NK-92 (cell line): ENCODE results near the gene GYS2.
"Not testable (repeated sequence)": the region's sequence is repeated elsewhere in the genome, so short reads cannot be mapped to it uniquely, and the experiment has no call there.

Experiments used
- DNase-seq: peaks from one replicate; lab custom pipeline; 2025; ENCODE audit not compliant: unreplicated experiment; lab: John Stamatoyannopoulos, UW

GYS2 gene

DNA sequence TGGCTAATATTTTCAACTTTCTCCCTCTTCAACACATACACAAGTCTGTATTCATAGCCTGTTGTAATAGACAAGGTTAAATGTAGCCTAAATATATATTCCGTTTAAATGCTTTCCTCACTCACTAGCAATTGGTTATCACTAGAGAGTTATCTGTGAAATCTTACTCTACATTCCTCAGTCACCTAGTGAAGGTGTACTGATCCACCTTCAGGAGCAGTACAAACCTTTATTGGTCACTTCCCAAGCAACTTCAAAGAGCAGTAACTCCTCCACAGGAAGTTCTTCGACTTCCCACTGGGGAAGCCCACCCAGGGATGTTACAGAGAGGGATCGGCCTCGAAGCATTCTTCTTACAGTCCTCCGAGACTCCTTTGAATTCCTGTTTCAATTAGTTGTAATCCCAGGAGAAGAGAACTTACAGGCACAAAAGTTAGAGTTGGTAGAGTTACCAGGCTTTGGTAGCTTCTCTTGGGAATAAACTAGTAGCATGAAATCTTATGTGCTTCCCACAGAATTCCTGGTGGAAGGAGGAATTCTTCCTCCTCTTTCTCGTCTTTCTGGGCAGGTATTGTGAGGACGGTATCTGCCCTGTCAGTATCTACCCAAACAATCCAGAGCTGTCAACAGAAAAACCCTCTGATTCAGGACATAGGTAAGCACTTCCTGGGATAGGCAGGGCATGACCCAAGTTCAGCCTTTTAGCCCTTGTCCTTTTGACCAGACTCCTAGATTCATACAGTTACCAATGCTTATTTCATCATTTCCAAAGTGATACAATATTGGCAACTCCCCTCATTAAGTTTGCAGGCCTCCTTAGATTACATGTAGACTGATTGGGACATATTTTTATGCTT lies at the start of gene GYS2:
Gene GYS2, minus strand, starts transcription at position 603 of the 857 bp plus-strand sequence. Its CDS starts 255 bp downstream, at position 348.
- no peak for DNase-seq

DNA sequence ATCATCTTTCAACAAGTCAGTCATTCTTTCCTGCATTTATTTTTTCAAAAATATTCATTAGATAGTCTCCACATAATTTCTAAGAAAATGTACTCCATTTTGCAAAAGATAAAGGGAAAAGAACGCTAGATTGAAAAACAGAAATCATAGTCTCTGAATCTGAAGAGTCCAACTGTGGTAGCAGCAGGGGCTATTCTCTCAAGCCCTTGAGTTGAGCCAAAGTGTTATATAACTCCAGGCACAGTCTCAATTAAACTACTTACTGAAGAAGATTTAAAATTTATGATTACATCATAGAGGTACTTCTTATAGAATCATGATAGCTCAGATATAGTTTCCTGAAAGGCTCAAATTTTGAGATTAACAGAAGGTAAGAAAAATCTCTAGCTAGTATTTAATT lies 47.2 kb upstream of the GYS2 start:
- no peak for DNase-seq

GRCh38 chr12:21650997-21651396 lies 46.4 kb upstream of the GYS2 start:
- no peak for DNase-seq

DNA sequence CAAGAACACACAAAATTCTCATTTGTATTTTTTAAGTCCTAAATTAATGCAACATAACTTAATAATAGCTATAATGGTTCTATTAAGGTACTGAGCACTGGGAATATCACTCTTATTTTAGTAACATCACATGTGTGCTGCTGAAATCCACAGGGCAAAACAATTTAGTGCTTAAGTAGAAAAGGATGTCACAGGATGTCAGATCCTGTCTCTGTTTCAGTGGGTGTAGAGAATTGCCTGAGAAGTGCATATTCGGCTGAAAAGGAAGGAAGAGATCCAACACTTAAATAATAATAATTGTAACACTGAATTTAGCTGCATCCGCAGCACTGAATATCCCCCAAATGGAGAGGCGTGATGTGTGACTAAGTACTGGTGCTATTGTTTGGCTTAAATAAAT lies 44.4 kb upstream of the GYS2 start:
- no peak for DNase-seq

GRCh38 chr12:21648378-21648777 lies 43.7 kb upstream of the GYS2 start:
- DNase-seq = no peak

DNA sequence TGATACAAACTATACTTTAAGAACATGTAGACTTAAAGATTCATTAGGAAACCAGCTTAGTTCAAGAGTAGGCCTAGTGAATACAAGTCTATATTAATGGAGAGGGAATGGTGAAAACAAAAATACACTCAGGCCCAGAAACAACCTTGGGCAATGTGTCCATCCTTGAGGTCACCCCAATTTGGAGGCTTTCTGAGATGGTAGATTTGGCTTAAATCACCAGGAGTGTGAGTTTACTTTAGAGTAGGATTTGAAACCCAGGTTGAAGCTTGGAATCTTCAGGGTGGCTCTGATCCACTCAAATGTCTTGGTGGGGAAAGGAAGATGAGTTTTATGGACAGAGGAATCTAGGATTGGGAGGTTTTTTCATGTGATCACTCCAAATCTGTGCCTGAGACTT lies 42.5 kb upstream of the GYS2 start:
- no peak for DNase-seq

DNA sequence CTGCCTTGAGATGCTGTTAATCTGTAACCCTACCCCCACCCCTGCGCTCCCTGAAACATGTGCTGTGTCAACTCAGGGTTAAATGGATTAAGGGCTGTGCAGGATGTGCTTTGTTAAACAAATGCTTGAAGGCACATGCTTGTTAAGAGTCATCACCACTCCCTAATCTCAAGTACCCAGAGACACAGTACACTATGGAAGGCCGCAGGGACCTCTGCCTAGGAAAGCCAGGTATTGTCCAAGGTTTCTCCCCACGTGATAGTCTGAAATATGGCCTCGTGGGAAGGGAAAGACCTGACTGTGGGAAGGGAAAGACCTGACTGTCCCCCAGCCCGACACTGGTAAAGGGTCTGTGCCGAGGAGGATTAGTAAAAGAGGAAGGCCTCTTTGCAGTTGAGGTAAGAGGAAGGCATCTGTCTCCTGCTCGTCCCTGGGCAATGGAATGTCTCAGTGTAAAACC lies 40.4 kb upstream of the GYS2 start:
- not testable (repeated sequence) for DNase-seq

- DNase-seq = no peak
Measured at GRCh38 chr12:21644516-21644915, 39.9 kb upstream of the GYS2 start.

- DNase-seq = no peak
Measured at GRCh38 chr12:21643758-21644157, 39.1 kb upstream of the GYS2 start.

GRCh38 chr12:21642707-21643389 lies 38.2 kb upstream of the GYS2 start:
- DNase-seq = no peak

DNA sequence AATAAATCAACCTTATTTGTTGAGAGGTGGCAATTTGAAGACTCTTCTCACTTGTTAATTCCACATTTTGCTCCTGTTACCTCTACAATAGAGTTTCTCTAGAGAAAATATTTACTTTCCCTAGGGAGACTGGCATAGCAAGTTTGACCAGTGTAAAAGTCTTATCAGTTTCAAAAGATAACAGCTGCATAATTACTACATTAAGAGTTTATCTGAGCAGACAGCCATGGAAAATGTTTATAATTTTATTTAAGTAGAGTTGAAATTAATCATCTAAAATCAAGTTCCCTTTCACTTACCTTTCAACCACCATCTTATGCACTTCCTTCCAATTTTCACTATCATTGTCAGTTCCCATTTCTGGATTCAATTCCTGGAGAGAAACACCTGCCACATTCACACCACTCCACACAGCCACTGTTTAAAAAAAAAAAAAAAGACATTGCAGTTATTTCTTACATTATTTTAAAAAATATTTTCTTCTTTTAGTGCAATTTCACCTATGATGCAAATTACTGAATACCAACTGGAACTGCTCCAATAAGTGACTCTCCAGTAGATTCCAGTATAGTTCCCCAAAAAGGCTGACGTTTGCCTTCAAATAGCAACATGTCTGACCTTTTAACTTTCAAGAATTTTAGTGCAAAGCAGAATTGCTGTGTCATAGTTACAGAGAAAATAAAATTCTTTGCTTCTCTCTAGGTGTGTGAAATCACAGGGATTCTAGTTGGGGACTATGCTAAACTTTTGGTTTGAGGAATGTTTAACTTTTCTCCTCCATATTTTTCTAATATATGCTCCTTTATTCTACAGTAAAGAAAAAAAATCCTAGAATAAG lies 33.6 kb upstream of the GYS2 start:
- DNase-seq = no peak

DNA sequence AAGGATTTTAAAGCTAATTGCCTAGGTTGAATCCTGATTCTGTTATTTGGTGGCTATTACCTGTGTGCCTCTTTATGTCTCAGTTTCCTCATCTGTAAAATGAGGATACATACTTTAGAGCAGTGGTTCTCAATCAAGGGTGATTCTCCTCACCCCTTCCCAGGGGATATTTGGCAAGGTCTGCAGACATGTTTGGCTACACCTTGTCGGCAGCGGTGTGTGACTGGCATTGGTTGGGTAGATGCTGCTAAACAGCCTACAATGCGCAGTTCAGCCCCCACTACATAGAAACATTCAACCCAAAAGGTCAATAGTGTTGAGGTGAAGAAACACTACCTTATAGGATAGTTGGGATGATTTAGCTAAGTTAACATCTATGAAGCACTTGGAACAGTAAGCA lies 29.6 kb upstream of the GYS2 start:
- no peak for DNase-seq

GRCh38 chr12:21631367-21631766 lies 26.7 kb upstream of the GYS2 start:
- no peak for DNase-seq

DNA sequence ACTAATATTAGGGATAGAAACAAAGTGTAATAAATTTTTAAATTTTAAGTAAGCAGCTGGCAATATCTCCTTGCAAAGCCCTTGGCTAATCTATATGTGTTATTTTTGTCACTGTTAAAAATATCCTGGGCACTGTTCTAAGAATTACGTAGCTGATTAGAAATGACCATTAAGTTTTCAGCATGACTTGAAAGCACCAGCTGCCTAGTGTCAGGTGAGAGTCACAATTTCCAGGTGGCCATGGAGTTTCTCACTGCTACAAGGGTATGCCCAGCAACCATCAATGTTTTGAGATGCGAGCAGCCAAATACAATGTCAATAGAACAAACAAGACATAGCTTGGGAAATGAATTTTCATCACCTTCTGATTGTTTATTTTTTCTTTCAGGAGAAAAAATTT lies 23.3 kb upstream of the GYS2 start:
- DNase-seq = no peak

DNA sequence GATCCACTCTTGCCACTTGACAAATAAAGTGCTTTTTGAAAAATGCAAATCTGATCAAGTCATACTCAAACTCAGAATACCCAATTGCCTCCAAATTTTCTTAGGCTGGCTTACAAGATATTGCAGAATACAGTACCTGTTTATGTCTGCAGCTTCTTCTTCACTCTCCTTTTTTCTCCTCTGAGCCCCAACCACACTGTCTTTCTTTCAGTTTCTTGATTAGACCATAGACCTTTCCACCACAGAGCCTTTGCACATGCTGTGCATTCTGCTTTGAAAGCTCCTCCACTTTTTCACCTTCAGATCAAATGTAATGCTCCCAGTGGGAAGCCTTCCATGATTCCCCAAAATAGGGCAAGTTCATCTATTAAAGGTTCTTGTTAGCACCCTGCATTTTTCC lies 13.9 kb upstream of the GYS2 start:
- no peak for DNase-seq

DNA sequence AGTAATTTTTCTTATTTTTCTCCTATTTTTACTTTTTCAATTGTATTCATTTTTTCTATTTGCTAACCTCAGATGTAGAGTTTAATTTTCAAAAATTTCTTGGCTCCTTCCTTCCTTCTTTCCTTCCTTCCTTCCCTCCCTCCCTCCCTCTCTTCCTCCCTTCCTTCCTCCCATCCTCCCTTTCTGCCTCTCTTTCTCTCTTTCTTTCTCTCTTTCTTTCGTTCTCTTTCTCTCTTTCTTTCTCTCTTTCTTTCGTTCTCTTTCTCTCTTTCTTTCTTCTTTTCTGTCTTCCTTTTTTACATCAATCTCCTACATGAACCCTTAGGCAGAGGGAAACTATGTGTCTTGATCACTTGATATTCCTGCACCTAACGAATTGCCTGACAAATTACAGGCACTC lies 12.4 kb upstream of the GYS2 start:
- DNase-seq = no peak

DNA sequence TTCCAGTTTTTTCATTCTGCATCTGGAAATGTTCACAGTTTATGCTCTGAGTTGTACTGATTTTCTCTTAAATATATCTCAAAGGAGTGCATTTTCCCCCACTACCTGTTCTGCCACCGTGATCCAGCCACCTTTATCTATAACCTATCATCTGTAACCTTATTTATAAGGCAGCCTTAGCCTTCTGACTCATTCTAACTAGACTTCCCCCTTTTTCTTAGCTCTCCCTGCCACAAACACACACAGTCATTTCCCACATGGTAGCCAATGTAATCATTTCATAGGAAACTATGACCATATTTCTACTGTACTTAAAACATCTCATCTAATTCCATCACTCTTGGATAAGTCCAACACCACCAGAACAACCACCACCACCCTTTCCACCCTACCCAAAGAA lies 10.8 kb upstream of the GYS2 start:
- no peak for DNase-seq

DNA sequence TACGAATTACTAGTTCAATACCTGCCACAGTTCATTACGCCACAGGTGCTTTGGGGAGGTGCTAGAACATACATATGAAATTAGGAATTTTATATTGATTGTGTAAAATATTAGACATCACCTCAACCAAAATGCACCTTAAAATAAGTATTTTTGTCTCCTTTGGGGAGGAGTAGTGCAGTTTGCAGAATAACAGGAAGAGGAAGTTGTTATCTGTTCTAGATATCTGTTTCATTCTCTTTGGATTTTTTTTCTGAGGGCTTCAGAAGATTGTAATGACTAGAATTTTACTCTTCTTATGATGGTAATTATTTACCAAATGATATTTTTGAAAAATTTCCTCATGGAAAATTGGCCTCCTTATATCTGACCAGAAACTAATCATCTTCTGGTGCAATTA lies 9.9 kb upstream of the GYS2 start:
- DNase-seq = no peak

- DNase-seq = no peak
Measured at GRCh38 chr12:21613931-21614330, 9.3 kb upstream of the GYS2 start.

DNA sequence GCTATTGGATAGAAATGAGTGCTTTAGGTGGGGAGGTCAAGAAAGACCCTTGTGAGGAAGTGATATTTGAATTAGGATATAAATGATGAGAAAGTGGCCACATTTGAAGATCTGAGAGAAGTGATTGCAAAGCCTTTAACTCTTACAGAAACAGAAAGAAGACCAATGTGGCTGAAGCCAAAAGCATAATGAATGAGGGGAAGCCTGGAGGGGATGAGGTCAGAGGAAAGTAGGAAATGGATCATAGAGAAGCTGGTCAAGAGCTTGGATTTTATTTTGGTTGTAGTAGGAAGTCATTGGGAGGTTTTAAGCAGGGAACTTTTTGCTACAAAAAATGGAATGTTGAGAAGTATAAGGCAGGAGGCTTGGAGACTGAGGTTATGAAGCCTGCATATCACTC lies 3.5 kb upstream of the GYS2 start:
- DNase-seq = no peak

- DNase-seq = no peak
Measured at GRCh38 chr12:21607701-21608100, 3.1 kb upstream of the GYS2 start.

DNA sequence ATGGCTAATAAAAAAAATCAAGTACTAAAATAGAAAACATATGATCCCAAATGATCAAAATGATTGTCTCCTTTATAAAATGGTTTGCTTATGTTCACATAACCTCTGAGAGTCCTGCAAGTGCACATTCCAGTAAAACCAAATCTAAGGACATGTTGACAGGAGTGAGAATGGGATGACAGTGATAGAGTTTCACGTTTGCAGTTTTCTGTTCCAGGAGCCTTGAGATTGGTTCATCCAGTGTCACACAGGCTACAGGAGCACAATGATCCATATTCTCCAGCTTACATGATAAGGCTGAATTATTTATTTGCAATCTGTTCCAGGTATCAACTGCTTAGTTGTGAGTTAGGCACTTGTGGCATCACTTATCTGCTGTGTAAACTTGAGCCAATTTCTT lies 1.5 kb upstream of the GYS2 start:
- no peak for DNase-seq
